OCI-LY3 (cell line): Measurements from ENCODE around the gene MTURN.

Experiments
- H2AFZ ChIP-seq: fragments of 200-600, 300-600 bp; shearing (Covaris generic); 2 replicates; pipeline ENCODE4 v1.6.0; 2014; ENCODE audit warnings: antibody characterized with exemption, low read depth, low read length
- H3K27ac ChIP-seq: fragments of 200-600, 300-600 bp; sonication (generic); 2 replicates; pipeline ENCODE4 v1.5.1; 2014; ENCODE audit warnings: mild to moderate bottlenecking, low read length, moderate library complexity, mixed read lengths
- H3K27me3 ChIP-seq: fragments of 200-600, 300-600 bp; sonication (generic); 2 replicates; pipeline ENCODE4 v1.6.1; 2014; ENCODE audit warnings: low read depth, low read length, mixed read lengths
- H3K36me3 ChIP-seq: fragments of 200-600, 300-600 bp; sonication (generic); replicated peaks from 2 replicates; pipeline ENCODE3; 2014; ENCODE audit warnings: low read depth, low read length, mixed read lengths
- H3K4me1 ChIP-seq: fragments of 300-600, 200-600 bp; sonication (generic); 2 replicates; pipeline ENCODE4 v1.6.1; 2014; ENCODE audit warnings: low read length, mixed read lengths
- H3K4me2 ChIP-seq: fragments of 200-600, 300-600 bp; sonication (generic); 2 replicates; pipeline ENCODE4 v1.6.1; 2014; ENCODE audit warnings: low read length, mixed read lengths
- H3K4me3 ChIP-seq: fragments of 300-600, 200-600 bp; sonication (generic); 2 replicates; pipeline ENCODE4 v1.5.1; 2014; ENCODE audit warnings: antibody characterized with exemption, mild to moderate bottlenecking, low read length, moderate library complexity
- H3K79me2 ChIP-seq: fragments of 300-600, 200-600 bp; shearing (Covaris generic); 2 replicates; pipeline ENCODE4 v1.6.1; 2014; ENCODE audit warnings: mild to moderate bottlenecking, low read length, mixed read lengths
- H3K9ac ChIP-seq: fragments of 300-600, 200-600 bp; shearing (Covaris generic); 2 replicates; pipeline ENCODE4 v1.6.0; 2014; ENCODE audit warnings: mild to moderate bottlenecking, low read length, moderate library complexity
- H3K9me3 ChIP-seq: fragments of 200-600, 300-600 bp; shearing (Covaris generic); 2 replicates; pipeline ENCODE4 v1.6.1; 2014; ENCODE audit warnings: low read length, mixed read lengths; ENCODE audit not compliant: insufficient read depth
- H4K20me1 ChIP-seq: fragments of 200-600, 300-600 bp; sonication (generic); 2 replicates; pipeline ENCODE4 v1.6.1; 2016; ENCODE audit warnings: low read length, mixed read lengths; ENCODE audit not compliant: insufficient read depth
- EZH2phosphoT487 ChIP-seq: fragments of 200-600 bp; shearing (Covaris generic); IDR thresholded peaks from 2 replicates; pipeline ENCODE4 v1.6.1; 2018; ENCODE audit warnings: antibody characterized with exemption, mixed run types, low read depth
- TF ChIP-seq, protein P1 (sequence below): fragments of 200-600, 300-600 bp; sonication (generic); IDR thresholded peaks from 2 replicates; pipeline ENCODE4 v1.5.1; 2014; ENCODE audit warnings: antibody characterized with exemption, low read length, low read depth

The MTURN gene

GRCh38 chr7:30102281-30102680, 32.5 kb upstream of the MTURN start:
- Histone ChIP-seq H3K4me2 (no peak overlapping the region), H3K4me1 (no peaks in the 10 kb centered on the region), H3K27me3 (no peaks in the 10 kb centered on the region), H3K79me2 (no peaks in the 10 kb centered on the region), H4K20me1 (no peaks in the 10 kb centered on the region), H3K36me3 (no peaks in the 10 kb centered on the region), H3K4me3 (no peak overlapping the region), H3K9ac (no peak overlapping the region), H3K27ac (no peak overlapping the region), H2AFZ (no peak overlapping the region), H3K9me3 (no peaks in the 10 kb centered on the region)
- no peak for TF ChIP-seq EZH2phosphoT487
- TF ChIP-seq, protein P1, sequence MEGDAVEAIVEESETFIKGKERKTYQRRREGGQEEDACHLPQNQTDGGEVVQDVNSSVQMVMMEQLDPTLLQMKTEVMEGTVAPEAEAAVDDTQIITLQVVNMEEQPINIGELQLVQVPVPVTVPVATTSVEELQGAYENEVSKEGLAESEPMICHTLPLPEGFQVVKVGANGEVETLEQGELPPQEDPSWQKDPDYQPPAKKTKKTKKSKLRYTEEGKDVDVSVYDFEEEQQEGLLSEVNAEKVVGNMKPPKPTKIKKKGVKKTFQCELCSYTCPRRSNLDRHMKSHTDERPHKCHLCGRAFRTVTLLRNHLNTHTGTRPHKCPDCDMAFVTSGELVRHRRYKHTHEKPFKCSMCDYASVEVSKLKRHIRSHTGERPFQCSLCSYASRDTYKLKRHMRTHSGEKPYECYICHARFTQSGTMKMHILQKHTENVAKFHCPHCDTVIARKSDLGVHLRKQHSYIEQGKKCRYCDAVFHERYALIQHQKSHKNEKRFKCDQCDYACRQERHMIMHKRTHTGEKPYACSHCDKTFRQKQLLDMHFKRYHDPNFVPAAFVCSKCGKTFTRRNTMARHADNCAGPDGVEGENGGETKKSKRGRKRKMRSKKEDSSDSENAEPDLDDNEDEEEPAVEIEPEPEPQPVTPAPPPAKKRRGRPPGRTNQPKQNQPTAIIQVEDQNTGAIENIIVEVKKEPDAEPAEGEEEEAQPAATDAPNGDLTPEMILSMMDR, result no peak

GRCh38 chr7:30104157-30104556, 30.6 kb upstream of the MTURN start:
- Histone ChIP-seq H3K4me2 (no peak overlapping the region), H2AFZ (no peak overlapping the region), H3K4me1 (no peaks in the 10 kb centered on the region), H3K9me3 (no peaks in the 10 kb centered on the region), H3K36me3 (no peaks in the 10 kb centered on the region), H4K20me1 (no peaks in the 10 kb centered on the region), H3K27me3 (no peaks in the 10 kb centered on the region), H3K9ac (no peak overlapping the region), H3K4me3 (no peak overlapping the region), H3K79me2 (no peaks in the 10 kb centered on the region), H3K27ac (no peak overlapping the region)
- TF ChIP-seq, protein P1, result no peak
- TF ChIP-seq EZH2phosphoT487, result no peak

GRCh38 chr7:30112103-30112713, 22.6 kb upstream of the MTURN start:
- H3K9me3 ChIP-seq, result peaks cover 3% of the 10 kb centered on the region; the same call in 1 of the 2 replicates
- peaks cover 3% of the 10 kb centered on the region for H3K36me3 ChIP-seq
- H3K4me3 ChIP-seq, result no peak overlapping the region
- no peak overlapping the region for H2AFZ ChIP-seq
- H3K27me3 ChIP-seq, result no peaks in the 10 kb centered on the region
- H4K20me1 ChIP-seq, result no peaks in the 10 kb centered on the region
- no peak overlapping the region for H3K27ac ChIP-seq
- TF ChIP-seq, protein P1, result no peak
- TF ChIP-seq EZH2phosphoT487, result no peak
- no peaks in the 10 kb centered on the region; the same call in 1 of the 2 replicates for H3K4me1 ChIP-seq
- no peak overlapping the region for H3K4me2 ChIP-seq
- H3K9ac ChIP-seq, result no peak overlapping the region
- no peaks in the 10 kb centered on the region for H3K79me2 ChIP-seq

GRCh38 chr7:30113144-30113543, 21.6 kb upstream of the MTURN start:
- TF ChIP-seq, protein P1, result no peak
- no peak for TF ChIP-seq EZH2phosphoT487

More at GRCh38 chr7:30113144-30113543, 21.6 kb upstream of the MTURN start:
- Histone ChIP-seq H3K27me3 (no peaks in the 10 kb centered on the region), H3K4me1 (no peaks in the 10 kb centered on the region; the same call in 1 of the 2 replicates), H3K27ac (no peak overlapping the region), H3K9ac (no peak overlapping the region), H3K4me2 (no peak overlapping the region), H2AFZ (no peak overlapping the region), H3K4me3 (no peak overlapping the region), H3K9me3 (peaks cover 3% of the 10 kb centered on the region; the same call in 1 of the 2 replicates), H4K20me1 (no peaks in the 10 kb centered on the region), H3K79me2 (no peaks in the 10 kb centered on the region), H3K36me3 (peaks cover 3% of the 10 kb centered on the region)
